Measurements from ENCODE around the gene EDC4. TPM values are rescaled to one million over a fixed set of nuclear protein-coding genes. Genes with fewer than 3 reads are reported as not detected.
A peak's percentile ranks its signal among the peaks of the same experiment; 100 is the strongest.

Gene EDC4
- total and polyA plus RNA-seq, 9 donors, result 29.8 to 65.3 (median 48.7) TPM

DNA sequence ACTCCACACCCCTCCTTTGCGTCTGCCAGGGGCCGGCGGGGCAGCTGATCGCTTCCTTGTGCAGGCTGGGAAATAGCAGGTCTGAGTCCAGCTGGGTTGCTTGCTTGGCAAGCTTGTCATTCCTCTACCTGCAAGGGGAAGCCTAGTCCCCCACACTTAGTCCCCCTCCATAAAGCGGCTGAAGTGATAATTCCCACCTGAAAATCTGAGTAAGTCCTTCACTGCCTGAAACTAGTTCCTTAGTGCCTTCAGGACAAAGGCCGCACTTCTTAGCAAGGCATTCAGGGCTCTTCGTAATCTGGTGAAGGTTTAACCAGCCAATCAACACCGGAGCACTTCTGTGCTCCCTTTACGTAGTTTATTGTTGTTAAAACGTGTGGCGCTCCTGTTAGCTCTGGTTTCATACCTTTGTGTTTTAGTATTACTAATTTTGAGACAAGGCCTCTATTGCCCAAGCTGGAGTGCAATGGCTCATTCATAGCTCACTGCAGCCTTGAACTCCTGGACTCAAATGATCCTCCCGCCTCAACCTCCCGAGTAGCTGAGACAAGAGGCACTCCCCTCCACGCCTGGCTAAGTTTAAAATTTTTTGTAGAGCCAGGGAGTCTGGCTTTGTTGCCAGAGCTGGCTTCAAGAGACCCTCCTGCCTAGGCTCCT lies 21.0 kb downstream of the EDC4 start:
- no peaks in the 10 kb centered on the region for H3K36me3 ChIP-seq
- H3K27ac ChIP-seq, result peak overlapping the region; percentile 90 to 94
- H3K27me3 ChIP-seq, result no peaks in the 10 kb centered on the region
- H3K9me3 ChIP-seq, result no peaks in the 10 kb centered on the region
- WGBS, 3 donors, result 8 to 14% (median 10%) methylated on average over 14 of the region's 14 CpGs
- intact Hi-C loops (cut with DNase I), result no loop called here
- DNase-seq, result no peak
- peaks cover 16% of the 10 kb centered on the region for H3K4me1 ChIP-seq (ENCODE audit: insufficient read depth)
- peak overlapping the region; percentile 89 for H3K4me3 ChIP-seq
- TF ChIP-seq EP300 (IDR thresholded peaks at IDR 0.05) (no peak), POLR2A (IDR thresholded peaks at IDR 0.05) (no peak)
- TF ChIP-seq, protein P1, sequence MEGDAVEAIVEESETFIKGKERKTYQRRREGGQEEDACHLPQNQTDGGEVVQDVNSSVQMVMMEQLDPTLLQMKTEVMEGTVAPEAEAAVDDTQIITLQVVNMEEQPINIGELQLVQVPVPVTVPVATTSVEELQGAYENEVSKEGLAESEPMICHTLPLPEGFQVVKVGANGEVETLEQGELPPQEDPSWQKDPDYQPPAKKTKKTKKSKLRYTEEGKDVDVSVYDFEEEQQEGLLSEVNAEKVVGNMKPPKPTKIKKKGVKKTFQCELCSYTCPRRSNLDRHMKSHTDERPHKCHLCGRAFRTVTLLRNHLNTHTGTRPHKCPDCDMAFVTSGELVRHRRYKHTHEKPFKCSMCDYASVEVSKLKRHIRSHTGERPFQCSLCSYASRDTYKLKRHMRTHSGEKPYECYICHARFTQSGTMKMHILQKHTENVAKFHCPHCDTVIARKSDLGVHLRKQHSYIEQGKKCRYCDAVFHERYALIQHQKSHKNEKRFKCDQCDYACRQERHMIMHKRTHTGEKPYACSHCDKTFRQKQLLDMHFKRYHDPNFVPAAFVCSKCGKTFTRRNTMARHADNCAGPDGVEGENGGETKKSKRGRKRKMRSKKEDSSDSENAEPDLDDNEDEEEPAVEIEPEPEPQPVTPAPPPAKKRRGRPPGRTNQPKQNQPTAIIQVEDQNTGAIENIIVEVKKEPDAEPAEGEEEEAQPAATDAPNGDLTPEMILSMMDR (IDR thresholded peaks at IDR 0.05), result no peak

DNA sequence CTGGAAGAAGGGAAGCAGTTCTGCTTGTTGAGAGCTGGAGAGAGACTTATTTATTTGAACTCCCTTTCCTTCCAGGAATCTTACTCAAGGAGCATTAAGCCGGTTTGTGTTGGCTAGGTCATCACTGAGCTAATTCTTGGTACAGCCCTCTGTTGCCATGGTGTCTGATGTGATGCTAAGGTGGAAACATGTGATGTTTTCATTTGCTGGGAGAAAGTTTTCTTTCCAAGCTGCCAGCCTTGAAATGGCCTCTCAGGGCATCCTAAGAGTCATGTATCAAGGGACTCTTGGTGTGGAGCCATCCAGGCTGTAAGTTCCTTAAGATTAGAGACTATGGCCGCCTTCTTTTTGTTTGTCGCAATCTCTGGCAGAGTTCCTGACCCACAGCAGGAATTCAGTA lies 24.4 kb downstream of the EDC4 start:
- 30 to 43% (median 35%) methylated on average over 3 of the region's 3 CpGs for WGBS, 3 donors
- intact Hi-C loops (cut with DNase I), result no loop called here
- Histone ChIP-seq H3K4me3 (no peak overlapping the region), H3K27me3 (no peaks in the 10 kb centered on the region), H3K9me3 (no peaks in the 10 kb centered on the region), H3K4me1 (ENCODE audit: insufficient read depth) (peaks cover 16% of the 10 kb centered on the region), H3K27ac (peak overlapping the region in 1 of 2 donors; percentile 66), H3K36me3 (no peaks in the 10 kb centered on the region)
- DNase-seq, result peak in 1 of 5 donors; percentile 53
- TF ChIP-seq, protein P1 (IDR thresholded peaks at IDR 0.05), result no peak
- TF ChIP-seq EP300 (IDR thresholded peaks at IDR 0.05) (no peak), POLR2A (IDR thresholded peaks at IDR 0.05) (no peak)

DNA sequence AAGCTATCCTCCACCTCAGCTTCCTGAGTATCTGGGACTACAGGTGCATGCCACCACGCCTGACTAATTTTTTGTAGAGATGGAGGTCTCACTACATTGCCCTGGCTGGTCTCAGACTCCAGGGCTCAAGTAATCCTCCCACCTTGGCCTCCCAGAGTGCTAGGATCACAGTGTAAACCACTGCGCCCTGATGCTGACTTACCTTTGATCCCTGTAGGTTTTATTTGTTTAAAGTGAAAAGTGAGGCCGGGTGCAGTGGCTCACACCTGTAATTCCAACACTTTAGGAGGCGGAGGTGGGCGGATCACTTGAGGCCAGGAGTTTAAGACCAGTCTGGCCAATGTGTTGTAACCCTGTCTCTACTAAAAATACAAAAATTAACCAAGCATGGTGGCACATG lies 28.9 kb downstream of the EDC4 start:
- H3K4me3 ChIP-seq, result no peak overlapping the region

DNA sequence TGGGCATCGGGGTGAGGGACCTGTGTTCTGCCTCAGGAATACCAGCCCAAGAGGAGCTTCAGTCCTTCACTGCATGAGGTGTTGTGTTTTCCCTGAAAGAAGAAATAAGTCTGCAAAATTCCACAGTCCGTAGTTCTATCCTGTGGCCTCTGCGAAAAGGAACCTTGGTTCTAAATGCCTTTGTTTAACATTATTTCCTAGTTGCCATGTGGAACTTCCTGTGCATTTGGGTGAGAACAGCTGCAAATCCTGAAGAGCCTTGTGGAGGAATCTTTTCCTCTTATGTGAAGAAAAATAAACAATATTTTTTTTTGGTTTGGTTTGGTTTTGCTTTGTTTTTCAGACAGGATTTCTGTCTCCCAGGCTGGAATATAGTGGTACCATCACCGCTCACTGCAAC lies 30.0 kb downstream of the EDC4 start:
- Histone ChIP-seq H3K27ac (no peak overlapping the region), H3K9me3 (no peaks in the 10 kb centered on the region), H3K36me3 (no peaks in the 10 kb centered on the region), H3K4me1 (ENCODE audit: insufficient read depth) (peaks cover 2% of the 10 kb centered on the region), H3K4me3 (no peak overlapping the region), H3K27me3 (no peaks in the 10 kb centered on the region)
- DNase-seq, result no peak
- intact Hi-C loops (cut with DNase I), result no loop called here
- 23 to 55% (median 34%) methylated on average over 4 of the region's 4 CpGs for WGBS, 3 donors
- TF ChIP-seq, protein P1 (IDR thresholded peaks at IDR 0.05), result no peak
- TF ChIP-seq POLR2A (IDR thresholded peaks at IDR 0.05), result no peak
- TF ChIP-seq EP300 (IDR thresholded peaks at IDR 0.05), result no peak

More for the DNA sequence above, 28.9 kb downstream of the EDC4 start:
- no peak for TF ChIP-seq POLR2A (IDR thresholded peaks at IDR 0.05)
- no peak for TF ChIP-seq EP300 (IDR thresholded peaks at IDR 0.05)
- TF ChIP-seq, protein P1 (IDR thresholded peaks at IDR 0.05), result no peak
- no peak for DNase-seq
- Histone ChIP-seq H3K4me1 (ENCODE audit: insufficient read depth) (peaks cover 5% of the 10 kb centered on the region), H3K27me3 (no peaks in the 10 kb centered on the region), H3K27ac (no peak overlapping the region), H3K9me3 (no peaks in the 10 kb centered on the region), H3K36me3 (no peaks in the 10 kb centered on the region)
- intact Hi-C loops (cut with DNase I), result no loop called here
- WGBS, 3 donors, result 88 to 93% (median 93%) methylated on average over 5 of the region's 5 CpGs

Data from ovary (tissue), 9 donors.